HG03064 (cell line): ENCODE measurements around the gene NIPSNAP2.
"Not testable (repeated sequence)": the region's sequence is repeated elsewhere in the genome, so short reads cannot be mapped to it uniquely, and the experiment has no call there.

Source experiments
- ATAC-seq: cut with Tn5 transposase; IDR thresholded peaks from one replicate; pipeline ENCODE4 v1.9.1; 2021; ENCODE audit warnings: low read depth; ENCODE audit not compliant: unreplicated experiment

The NIPSNAP2 gene

DNA sequence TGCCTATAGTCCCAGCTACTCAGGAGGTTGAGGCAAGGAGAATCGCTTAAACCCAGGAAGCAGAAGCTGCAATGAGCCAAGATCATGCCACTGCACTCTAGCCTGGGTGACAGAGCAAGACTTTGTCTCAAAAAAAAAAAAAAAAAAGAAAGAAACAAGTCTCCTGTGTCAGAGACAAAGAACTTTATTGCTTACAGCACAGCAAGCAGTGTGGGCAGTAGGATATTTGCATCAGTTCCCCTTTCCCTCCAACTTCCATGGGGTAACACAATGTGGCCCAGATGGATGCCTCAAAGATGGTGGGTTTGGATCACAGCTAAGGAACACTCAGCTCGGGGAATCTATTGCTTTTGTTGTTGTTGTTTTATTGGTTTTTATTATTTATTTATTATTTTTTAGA is 81.4 kb downstream of the NIPSNAP2 start:
- not testable (repeated sequence) for ATAC-seq

DNA sequence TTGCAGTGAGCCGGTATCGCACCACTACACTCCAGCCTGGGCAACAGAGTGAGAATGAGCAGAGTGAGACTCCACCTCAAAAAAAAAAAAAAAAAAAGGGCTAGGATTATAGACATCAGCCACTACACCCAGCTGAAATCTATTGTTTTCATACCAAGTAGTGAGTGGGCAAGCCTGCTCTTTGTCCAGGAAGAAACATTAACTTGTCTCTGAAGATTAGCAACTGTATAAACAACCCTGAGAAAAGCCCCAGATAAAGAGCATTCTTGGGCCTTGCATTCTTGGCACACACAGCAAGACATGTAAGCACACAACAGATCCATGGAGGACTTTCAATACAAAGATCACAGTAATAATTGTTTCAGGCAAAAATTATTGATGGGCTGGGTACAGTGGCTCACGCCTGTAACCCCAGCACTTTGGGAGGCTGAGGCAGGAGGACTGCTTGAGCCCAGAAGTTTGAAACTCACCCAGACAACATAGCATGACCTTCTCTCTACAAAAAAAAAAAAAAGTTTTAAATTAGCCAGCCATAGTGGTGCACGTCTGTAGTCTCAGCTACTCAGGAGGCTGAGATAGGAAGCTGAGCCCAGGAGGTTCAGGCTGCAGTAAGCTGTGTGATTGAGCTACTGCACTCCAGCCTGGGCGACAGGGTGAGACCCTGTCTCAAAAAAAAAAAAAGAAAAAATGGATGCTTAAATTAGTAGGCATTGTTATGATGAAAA is 82.5 kb downstream of the NIPSNAP2 start:
- no peak for ATAC-seq

- not testable (repeated sequence) for ATAC-seq
Measured at GRCh38 chr7:56047446-56048116, 83.2 kb downstream of the NIPSNAP2 start.

- no peak for ATAC-seq
Measured at GRCh38 chr7:56048245-56048644, 83.9 kb downstream of the NIPSNAP2 start.

- ATAC-seq = not testable (repeated sequence)
Measured at GRCh38 chr7:56048763-56049162, 84.4 kb downstream of the NIPSNAP2 start.
